GM23248 (cell line): ENCODE results near the gene KCNT1. TPM values are rescaled to one million over a fixed set of nuclear protein-coding genes. Genes with fewer than 3 reads are reported as not detected.

ENCODE experiments used
- DNase-seq: peaks from one replicate; pipeline ENCODE4 v3.0.0-alpha.2; 2015
- H2AFZ ChIP-seq: fragments of 200-600 bp; sonication (generic); 2 replicates; pipeline ENCODE4 v1.6.1; 2016; ENCODE audit warnings: antibody characterized with exemption
- H3F3A ChIP-seq: fragments of 200-600 bp; sonication (generic); 2 replicates; pipeline ENCODE4 v1.6.1; 2016; ENCODE audit warnings: mild to moderate bottlenecking, antibody characterized with exemption, mixed run types; ENCODE audit not compliant: insufficient read depth
- H3K27ac ChIP-seq: fragments of 200-600 bp; sonication (generic); 2 replicates; pipeline ENCODE4 v1.5.1; 2016; ENCODE audit warnings: mild to moderate bottlenecking
- H3K27me3 ChIP-seq: fragments of 200-600 bp; sonication (generic); replicated peaks from 2 replicates; pipeline ENCODE4 v1.6.1; 2016; ENCODE audit warnings: mild to moderate bottlenecking; ENCODE audit not compliant: insufficient read depth
- H3K36me3 ChIP-seq: fragments of 200-600 bp; sonication (generic); 2 replicates; pipeline ENCODE4 v1.6.1; 2016; ENCODE audit warnings: low read depth, mild to moderate bottlenecking
- H3K4me1 ChIP-seq: fragments of 200-600 bp; sonication (generic); 2 replicates; pipeline ENCODE4 v1.6.1; 2016; ENCODE audit warnings: mild to moderate bottlenecking; ENCODE audit not compliant: insufficient read depth
- H3K4me2 ChIP-seq: fragments of 200-600 bp; sonication (generic); one replicate; pipeline ENCODE4 v1.6.1; 2016; ENCODE audit warnings: mild to moderate bottlenecking; ENCODE audit not compliant: unreplicated experiment
- H3K4me3 ChIP-seq: fragments of 200-600 bp; sonication (generic); 2 replicates; pipeline ENCODE4 v1.5.1; 2016; ENCODE audit warnings: mild to moderate bottlenecking
- H3K79me2 ChIP-seq: fragments of 200-600 bp; sonication (generic); 2 replicates; pipeline ENCODE4 v1.6.1; 2016; ENCODE audit warnings: mild to moderate bottlenecking; ENCODE audit not compliant: insufficient read depth
- H3K9ac ChIP-seq: fragments of 200-600 bp; sonication (generic); 2 replicates; pipeline ENCODE4 v1.6.1; 2016; ENCODE audit warnings: mild to moderate bottlenecking
- H3K9me2 ChIP-seq: fragments of 200-600 bp; sonication (generic); 2 replicates; pipeline ENCODE4 v1.6.1; 2016; ENCODE audit warnings: mixed run types, mild to moderate bottlenecking, moderate library complexity; ENCODE audit not compliant: insufficient read depth
- H3K9me3 ChIP-seq: fragments of 200-600 bp; sonication (generic); one replicate; pipeline ENCODE4 v1.6.1; 2017; ENCODE audit warnings: low read depth
- H4K20me1 ChIP-seq: fragments of 200-600 bp; sonication (generic); 2 replicates; pipeline ENCODE4 v1.6.0; 2016; ENCODE audit not compliant: insufficient read depth
- EZH2 ChIP-seq: fragments of 200-600 bp; sonication (generic); IDR thresholded peaks from 2 replicates; pipeline ENCODE4 v1.6.1; 2018; ENCODE audit warnings: antibody characterized with exemption, mild to moderate bottlenecking; ENCODE audit not compliant: insufficient read depth, poor library complexity, severe bottlenecking
- EZH2phosphoT487 ChIP-seq: fragments of 200-600 bp; sonication (generic); IDR thresholded peaks from 2 replicates; pipeline ENCODE4 v1.6.1; 2018; ENCODE audit warnings: antibody characterized with exemption, moderate library complexity, mild to moderate bottlenecking, low read depth; ENCODE audit not compliant: insufficient read depth
- WGBS, 2 experiments: methylation state at CpG; one replicate each; pipeline ENCODE4 v1.1.6; 2015 to 2017; ENCODE audit warnings: low lambda C conversion rate in 2 of 2, low coverage in 1 of 2; ENCODE audit errors: missing lambda C conversion rate in 2 of 2; 5-methylcytosine and 5-hydroxymethylcytosine counted together
- in situ Hi-C: fragments of 300-500 bp; cut with MboI; formaldehyde crosslinking; loops from 2 replicates; pipeline ENCODE4 v1.15.0; 2020
- polyA plus RNA-seq: library from polyadenylated mRNA; unstranded; fragments of >200 nt; fragmentation: Nextera tagmentation; extraction: Ambion mirVana; gene quantifications from 2 replicates; pipeline ENCODE4 v1.2.1, GENCODE V29; 2016
- total RNA-seq: library from RNA; depleted of rRNA; stranded (reverse); fragments of >200 nt; shearing (Covaris generic); gene quantifications from 2 replicates; pipeline ENCODE4 v1.2.3, GENCODE V29; 2014

Gene KCNT1
- total and polyA plus RNA-seq, 2 experiments from 2014 or later = not detected

GRCh38 chr9:135820661-135821060, 118.7 kb downstream of the KCNT1 start:
- Histone ChIP-seq H3K4me1 (no peaks in the 10 kb centered on the region), H3K9me2 (no peaks in the 10 kb centered on the region), H3K9me3 (no peaks in the 10 kb centered on the region), H3K9ac (no peak overlapping the region), H3K27ac (no peak overlapping the region), H2AFZ (no peak overlapping the region), H3K27me3 (no peaks in the 10 kb centered on the region), H3K4me3 (no peak overlapping the region), H4K20me1 (no peaks in the 10 kb centered on the region), H3F3A (no peaks in the 10 kb centered on the region), H3K4me2 (no peak overlapping the region), H3K36me3 (no peaks in the 10 kb centered on the region; the same call in 1 of the 2 replicates), H3K79me2 (no peaks in the 10 kb centered on the region)
- 96 to 98% methylated on average over 18 of the region's 18 CpGs for WGBS, 2 experiments
- in situ Hi-C loops = no loop called here
- TF ChIP-seq EZH2phosphoT487 (no peak), EZH2 (no peak)
- no peak for DNase-seq

- Histone ChIP-seq H3K4me1 (no peaks in the 10 kb centered on the region), H3K9me2 (no peaks in the 10 kb centered on the region), H4K20me1 (no peaks in the 10 kb centered on the region), H3K9ac (no peak overlapping the region), H2AFZ (no peak overlapping the region), H3K27me3 (no peaks in the 10 kb centered on the region), H3K4me2 (no peak overlapping the region), H3F3A (no peaks in the 10 kb centered on the region), H3K79me2 (no peaks in the 10 kb centered on the region), H3K27ac (no peak overlapping the region), H3K4me3 (no peak overlapping the region), H3K36me3 (no peaks in the 10 kb centered on the region; the same call in 1 of the 2 replicates), H3K9me3 (no peaks in the 10 kb centered on the region)
- DNase-seq = no peak
- in situ Hi-C loops = no loop called here
- no peak for TF ChIP-seq EZH2phosphoT487
- TF ChIP-seq EZH2 = no peak
- 96 to 99% methylated on average over 19 to 20 of the region's 20 CpGs for WGBS, 2 experiments
These were observed 119.1 kb downstream of the KCNT1 start for GRCh38 chr9:135821116-135821515.

DNA sequence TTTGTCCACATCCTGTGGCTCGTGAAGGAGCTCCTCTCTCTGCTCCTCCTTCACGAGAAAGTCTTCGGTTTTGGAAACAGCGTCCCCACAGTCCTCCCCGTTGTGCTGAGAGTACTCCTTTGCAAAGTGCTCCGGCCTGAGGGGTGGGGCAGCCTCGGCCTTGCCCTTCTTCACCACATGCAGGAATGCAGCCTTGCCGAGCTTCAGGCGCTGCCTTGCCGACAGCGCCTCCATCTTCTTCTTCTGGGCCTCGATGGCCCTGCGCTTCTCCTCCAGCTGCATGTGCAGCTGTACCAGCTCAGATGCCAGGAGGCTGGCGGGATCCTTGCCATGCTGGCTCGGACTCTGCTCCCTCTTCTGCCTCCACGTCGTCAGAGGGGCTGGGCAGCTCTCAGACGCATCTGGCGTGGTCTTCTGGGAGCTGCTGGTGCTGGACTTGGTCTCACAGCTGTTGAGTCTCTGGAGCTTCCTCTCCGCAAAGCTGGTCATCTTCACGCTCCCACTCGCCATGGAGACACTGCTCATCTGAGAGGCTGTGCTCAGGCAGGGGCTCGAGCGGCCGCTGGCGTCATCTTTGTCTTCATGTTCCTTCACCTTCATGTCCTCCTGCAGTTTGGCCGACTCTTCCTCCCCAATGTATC, 119.9 kb downstream of the KCNT1 start:
- Histone ChIP-seq H3K4me3 (no peak overlapping the region), H3K27me3 (no peaks in the 10 kb centered on the region), H3K9ac (no peak overlapping the region), H3K79me2 (no peaks in the 10 kb centered on the region), H2AFZ (no peak overlapping the region), H3K9me2 (no peaks in the 10 kb centered on the region), H3K27ac (no peak overlapping the region), H3K36me3 (peaks cover 3% of the 10 kb centered on the region; the same call in 1 of the 2 replicates), H3K4me1 (no peaks in the 10 kb centered on the region), H3K4me2 (no peak overlapping the region), H3K9me3 (no peaks in the 10 kb centered on the region), H4K20me1 (no peaks in the 10 kb centered on the region), H3F3A (no peaks in the 10 kb centered on the region)
- in situ Hi-C loops = no loop called here
- DNase-seq = no peak
- WGBS, 2 experiments = 93 to 95% methylated on average over 26 to 27 of the region's 27 CpGs
- TF ChIP-seq EZH2 = no peak
- no peak for TF ChIP-seq EZH2phosphoT487

DNA sequence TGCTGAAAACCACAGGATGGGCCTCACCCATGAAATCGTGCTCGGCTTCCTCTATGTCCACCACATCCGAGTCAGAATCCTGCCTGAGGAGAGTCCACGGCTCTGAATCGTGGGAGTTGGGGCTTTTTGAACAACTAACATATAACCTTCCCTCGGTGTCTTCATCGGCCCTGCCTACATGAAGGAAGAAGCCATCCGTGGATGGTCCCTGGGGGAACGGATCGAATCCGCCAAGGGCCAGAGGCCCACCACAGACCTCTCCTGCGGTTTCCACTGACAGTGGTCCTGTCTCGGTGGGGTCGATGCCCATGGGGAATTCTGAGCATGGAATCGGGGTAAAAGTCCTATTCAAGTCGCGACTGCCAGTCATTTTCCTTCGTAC, 120.4 kb downstream of the KCNT1 start:
- Histone ChIP-seq H3K9me2 (no peaks in the 10 kb centered on the region), H3F3A (no peaks in the 10 kb centered on the region), H3K4me1 (no peaks in the 10 kb centered on the region), H3K4me2 (no peak overlapping the region), H3K9me3 (no peaks in the 10 kb centered on the region), H3K27ac (no peak overlapping the region), H3K4me3 (no peak overlapping the region), H3K27me3 (no peaks in the 10 kb centered on the region), H4K20me1 (no peaks in the 10 kb centered on the region), H3K36me3 (peaks cover 3% of the 10 kb centered on the region; the same call in 1 of the 2 replicates), H3K79me2 (no peaks in the 10 kb centered on the region), H2AFZ (no peak overlapping the region), H3K9ac (no peak overlapping the region)
- in situ Hi-C loops = no loop called here
- 93 to 95% methylated on average over 18 of the region's 18 CpGs for WGBS, 2 experiments
- TF ChIP-seq EZH2phosphoT487 (no peak), EZH2 (no peak)
- DNase-seq = no peak

DNA sequence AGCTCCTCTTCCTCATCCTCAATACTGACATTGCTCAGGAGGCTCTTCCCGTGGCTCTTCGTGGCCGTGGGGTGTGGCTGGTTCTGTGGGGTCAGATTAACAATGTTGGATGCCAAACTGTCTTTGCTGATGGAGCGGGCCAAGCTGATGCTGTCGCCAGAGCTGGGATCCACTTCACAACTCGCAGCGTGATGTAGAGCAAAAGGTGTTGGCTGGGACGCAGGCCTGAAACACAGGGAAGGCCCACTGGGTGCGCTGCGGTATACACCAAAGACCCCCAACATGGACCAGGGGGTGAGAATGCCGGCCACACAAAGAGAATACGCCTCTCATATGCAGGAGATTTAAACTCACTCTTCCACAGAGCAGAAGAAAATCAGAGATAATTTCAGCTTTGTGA, 121.1 kb downstream of the KCNT1 start:
- H3K9me3 ChIP-seq = no peaks in the 10 kb centered on the region
- H3K9me2 ChIP-seq = no peaks in the 10 kb centered on the region
- H3K27me3 ChIP-seq = no peaks in the 10 kb centered on the region
- H3K4me1 ChIP-seq = no peaks in the 10 kb centered on the region
- no peak overlapping the region for H3K9ac ChIP-seq
- H2AFZ ChIP-seq = no peak overlapping the region
- TF ChIP-seq EZH2 = no peak
- no peak for TF ChIP-seq EZH2phosphoT487
- H3K4me2 ChIP-seq = no peak overlapping the region
- in situ Hi-C loops = no loop called here
- H4K20me1 ChIP-seq = no peaks in the 10 kb centered on the region
- H3K27ac ChIP-seq = no peak overlapping the region
- no peak for DNase-seq
- H3F3A ChIP-seq = no peaks in the 10 kb centered on the region
- H3K36me3 ChIP-seq = peaks cover 3% of the 10 kb centered on the region; the same call in 1 of the 2 replicates
- no peaks in the 10 kb centered on the region for H3K79me2 ChIP-seq
- WGBS, 2 experiments = 96 to 97% methylated on average over 12 of the region's 12 CpGs
- no peak overlapping the region for H3K4me3 ChIP-seq
